K562 (cell line): ENCODE results near the gene TPM4. TPM values are rescaled to one million over a fixed set of nuclear protein-coding genes. Genes with fewer than 3 reads are reported as not detected.
A peak's percentile ranks its signal among the peaks of the same experiment; 100 is the strongest.

Experiments
- AFF4 ChIP-seq: sonication (generic); formaldehyde crosslinking; IDR thresholded peaks from 2 replicates; pipeline ENCODE4 v1.8.0; 2023; ENCODE audit warnings: mild to moderate bottlenecking, missing genetic modification reagents
- ARID1B ChIP-seq: fragments of 450-650 bp; IDR thresholded peaks from 2 replicates; pipeline ENCODE4 v1.6.1; 2016; ENCODE audit warnings: antibody characterized with exemption, mild to moderate bottlenecking, inconsistent platforms
- BRD9 ChIP-seq: fragments of 450-650 bp; IDR thresholded peaks from 2 replicates; pipeline ENCODE4 v1.6.1; 2018; ENCODE audit warnings: low read depth; ENCODE audit not compliant: partially characterized antibody
- CBX3 ChIP-seq, 2 experiments: IDR thresholded peaks; 1 replicate in 1 of 2; 2 replicates in 1 of 2; pipeline ENCODE4 v1.6.1; 2012; ENCODE audit warnings: inconsistent platforms in 2 of 2, low read length in 2 of 2, borderline replicate concordance in 1 of 2, control low read depth in 1 of 2
- CTCFL ChIP-seq: IDR thresholded peaks from 2 replicates; pipeline ENCODE4 v1.6.1; 2011; ENCODE audit warnings: borderline replicate concordance, low read depth, mild to moderate bottlenecking, moderate library complexity, low read length; ENCODE audit not compliant: insufficient read depth, poor library complexity, severe bottlenecking
- ELF2 ChIP-seq: fragments of 250-450 bp; sonication (Bioruptor Pico); IDR thresholded peaks from 2 replicates; pipeline ENCODE4 v1.5.0; 2021; ENCODE audit warnings: mild to moderate bottlenecking
- FIP1L1 ChIP-seq: fragments of 200-400 bp; formaldehyde crosslinking; IDR thresholded peaks from 2 replicates; pipeline ENCODE4 v1.6.1; 2018; ENCODE audit warnings: mild to moderate bottlenecking, low read depth, low read length; ENCODE audit not compliant: poor library complexity, severe bottlenecking
- FOS ChIP-seq: IDR thresholded peaks from 3 replicates; pipeline ENCODE4 v1.6.1; 2011; ENCODE audit not compliant: insufficient read length; ENCODE audit errors: extremely low read depth
- GABPA ChIP-seq: fragments of 200-800 bp; sonication (Bioruptor generic); conservative IDR thresholded peaks from 2 replicates; pipeline ENCODE4 v1.6.1; 2016; ENCODE audit warnings: low read depth, missing genetic modification characterization, missing compliant biosample characterization
- KDM1A ChIP-seq, 2 experiments: fragments of 450-650 bp; IDR thresholded peaks; 2 replicates each; pipeline ENCODE4 v1.6.1; 2016; ENCODE audit warnings: mild to moderate bottlenecking in 2 of 2
- KDM5B ChIP-seq: fragments of 200-600 bp; sonication (generic); IDR thresholded peaks from 2 replicates; pipeline ENCODE4 v1.6.1; 2012; ENCODE audit warnings: low read depth, mild to moderate bottlenecking, moderate library complexity, low read length, control low read depth, inconsistent platforms; ENCODE audit not compliant: insufficient replicate concordance
- MTA2 ChIP-seq: fragments of 450-650 bp; IDR thresholded peaks from 2 replicates; pipeline ENCODE4 v1.6.1; 2016; ENCODE audit warnings: low read depth
- NFE2 ChIP-seq: IDR thresholded peaks from 2 replicates; pipeline ENCODE4 v1.6.1; 2014; ENCODE audit warnings: antibody characterized with exemption, low read depth
- NFXL1 ChIP-seq: fragments of 450-650 bp; formaldehyde crosslinking; IDR thresholded peaks from 2 replicates; pipeline ENCODE4 v1.4.0; 2021; ENCODE audit warnings: mild to moderate bottlenecking
- NR2C2 ChIP-seq, 2 experiments: fragments of 200-800 bp in 1 of 2; sonication (Bioruptor generic) in 1 of 2; sonication (generic) in 1 of 2; formaldehyde crosslinking in 1 of 2; IDR thresholded peaks; 2 replicates each; pipeline versions ENCODE4 v1.6.1 to v1.8.0; 2016 to 2022; ENCODE audit warnings: mild to moderate bottlenecking in 1 of 2, missing compliant biosample characterization in 1 of 2, missing genetic modification characterization in 1 of 2, missing genetic modification reagents in 1 of 2
- POLR2B ChIP-seq: fragments of 450-650 bp; IDR thresholded peaks from 2 replicates; pipeline ENCODE4 v1.6.1; 2018; ENCODE audit warnings: low read depth; ENCODE audit not compliant: partially characterized antibody
- PYGO2 ChIP-seq: fragments of 450-650 bp; IDR thresholded peaks from 2 replicates; pipeline ENCODE4 v1.6.1; 2016; ENCODE audit warnings: mild to moderate bottlenecking, missing genetic modification characterization, moderate library complexity, missing compliant biosample characterization
- SMARCA5 ChIP-seq: fragments of 450-650 bp; IDR thresholded peaks from 2 replicates; pipeline ENCODE4 v1.6.1; 2016
- ZFP36 ChIP-seq: fragments of 150-350 bp; IDR thresholded peaks from 2 replicates; pipeline ENCODE4 v1.6.1; 2018; ENCODE audit warnings: low read length, low read depth; ENCODE audit not compliant: partially characterized antibody
- ZNF23 ChIP-seq: fragments of 250-450 bp; sonication (Bioruptor Pico); IDR thresholded peaks from 2 replicates; pipeline ENCODE4 v1.4.0; 2020; ENCODE audit warnings: mild to moderate bottlenecking
- polyA plus RNA-seq, 8 experiments: library from polyadenylated mRNA; depleted of rRNA in 4 of 8; stranded (reverse) in 5 of 8; unstranded in 3 of 8; fragments of >200 nt; fragmentation: Nextera tagmentation in 2 of 8; fragmentation: Illumina TruSeq in 1 of 8; extraction: Ambion mirVana in 2 of 8; extraction: Trizol in 1 of 8; gene quantifications; 2 replicates each; pipeline versions ENCODE4 v1.2.1 to v1.2.3, GENCODE V29; 2011 to 2014; ENCODE audit warnings: inconsistent platforms in 1 of 8, missing spikeins in 1 of 8
- total RNA-seq, 7 experiments: library from RNA; depleted of rRNA in 6 of 7; stranded (reverse); fragments of >200 nt in 6 of 7; fragmentation: Illumina TruSeq in 2 of 7; extraction: Trizol in 2 of 7; gene quantifications; 2 replicates each; pipeline versions ENCODE4 v1.2.1 to v1.2.3, GENCODE V29; 2011 to 2021; ENCODE audit warnings: low replicate concordance in 1 of 7

Gene TPM4
- total and polyA plus RNA-seq, 9 of the 15 experiments (the other 6 are each of a cell fraction or from before 2014, with no cell fraction given): 28.1 to 111 (median 77.4) TPM

DNA sequence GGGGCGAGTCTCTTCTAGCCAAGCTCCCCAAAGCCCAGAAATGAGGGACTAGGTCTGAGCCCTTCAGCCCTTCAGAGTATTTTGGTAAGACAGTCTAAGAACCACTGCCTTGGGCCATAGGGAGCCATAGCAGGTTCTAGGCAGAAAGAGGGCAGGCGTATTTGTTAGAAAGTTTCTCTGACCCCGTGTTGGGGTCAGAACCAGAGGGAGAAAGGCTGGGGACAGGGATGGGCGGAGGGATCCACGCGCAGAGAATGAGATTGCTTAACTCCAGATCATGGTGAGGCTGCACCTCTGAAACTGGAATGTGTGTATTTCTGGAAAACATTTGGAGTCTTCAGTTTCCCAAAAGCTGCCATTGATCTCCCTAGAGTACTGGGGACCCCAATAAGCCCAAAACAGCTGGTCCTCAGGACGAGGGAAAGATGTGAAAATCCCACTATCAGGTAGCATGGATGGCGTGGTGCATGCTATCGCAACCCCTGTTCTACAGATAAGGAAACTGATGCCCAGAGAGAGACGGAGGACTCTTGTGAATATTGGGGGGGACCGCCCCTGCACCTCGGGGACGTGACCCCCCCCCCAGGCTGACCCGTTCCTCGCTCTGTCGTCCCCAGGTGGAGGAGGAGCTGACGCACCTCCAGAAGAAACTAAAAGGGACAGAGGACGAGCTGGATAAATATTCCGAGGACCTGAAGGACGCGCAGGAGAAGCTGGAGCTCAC, 703 bp upstream of the TPM4 start (continued):
- TF ChIP-seq AFF4 (CRISPR knock-in tag) (peak; percentile 74; the same call in 1 of the 2 replicates), FOS (no peak), CBX3 (IDR thresholded peaks at IDR 0.05; ENCODE audit: borderline replicate concordance in 1 of 2, low read length in 2 of 2) (peak in 1 of 2 experiments; percentile 56; a peak in 1 of 3 replicates), PYGO2 (tag) (0 out of 2 replicates have a peak, but pooled peaks have one; percentile 30), GABPA (no peak), ZFP36 (peak; percentile 95), CTCFL (no peak), NFXL1 (CRISPR knock-in tag) (no peak), KDM1A (IDR thresholded peaks at IDR 0.05) (peak; percentile 84 to 92), NR2C2 (CRISPR knock-in tag; IDR thresholded peaks at IDR 0.05) (0 out of 2 replicates have a peak, but pooled peaks have one; percentile 15), NR2C2 (tag; IDR thresholded peaks at IDR 0.05) (peak; percentile 69), BRD9 (no peak), ARID1B (peak; percentile 38), POLR2B (peak; percentile 69), FIP1L1 (no peak), MTA2 (no peak), KDM5B (peak; percentile 74), ELF2 (CRISPR knock-in tag) (no peak), NFE2 (no peak), ZNF23 (no peak), SMARCA5 (peak; percentile 78; the same call in 1 of the 2 replicates)
